ENCODE results near the gene CITED1. TPM values are rescaled to one million over a fixed set of nuclear protein-coding genes. Genes with fewer than 3 reads are reported as not detected.

Gene CITED1
- polyA plus RNA-seq, 2 of the 4 experiments (the other 2 are of a cell fraction), result 0.43 TPM

- no peak for TF ChIP-seq HMGXB4 (CRISPR knock-in tag; IDR thresholded peaks at IDR 0.05; ENCODE audit: borderline replicate concordance)
- no peak for TF ChIP-seq SREBF2 (IDR thresholded peaks at IDR 0.05)
Observed at GRCh38 chrX:72273718-72274117, 32.0 kb downstream of the CITED1 start (continued).

- no peak overlapping the region; the same call in 2 of the 3 replicates for H3K4me3 ChIP-seq
- FAIRE-seq (no peak), DNase-seq (ENCODE audit: low read depth in 1 of 2, low spot score in 1 of 2) (peak in 1 of 2 experiments; percentile 32), ATAC-seq (peak in 1 of 2 experiments; percentile 15; a peak in 2 of 6 replicates)
- H3K9me3 ChIP-seq, result no peaks in the 10 kb centered on the region
- H3K27ac ChIP-seq, result peak overlapping the region; percentile 9 to 39; a peak in 2 of 6 replicates
- no peak for TF ChIP-seq FOSL2 (IDR thresholded peaks at IDR 0.05)
- TF ChIP-seq FOSL2 (CRISPR knock-in tag; IDR thresholded peaks at IDR 0.05), result 0 out of 2 replicates have a peak, but pooled peaks have one; percentile 15
- TF ChIP-seq HES2 (IDR thresholded peaks at IDR 0.05), result no peak
- H3K4me1 ChIP-seq, result peaks cover 70% of the 10 kb centered on the region
- ChIA-PET CTCF (no interaction called here), POLR2A (no interaction called here)
- H3K4me2 ChIP-seq, result peak overlapping the region; percentile 100
- WGBS (ENCODE audit: missing lambda C conversion rate), result 10% methylated on average over 3 of the region's 3 CpGs
Observed at GRCh38 chrX:72272868-72273267, 32.8 kb downstream of the CITED1 start.

GRCh38 chrX:72271812-72272211, 33.9 kb downstream of the CITED1 start:
- POLR2A ChIA-PET, result no interaction called here
- H3K4me2 ChIP-seq, result peak overlapping the region; percentile 100
- ATAC-seq (no peak), FAIRE-seq (no peak), DNase-seq (ENCODE audit: low read depth in 1 of 2, low spot score in 1 of 2) (no peak)
- TF ChIP-seq NFE2L2 (conservative IDR thresholded peaks at IDR 0.05; ENCODE audit: low read length) (no peak), HOXB13 (CRISPR knock-in tag; IDR thresholded peaks at IDR 0.05; ENCODE audit: low read depth) (no peak), MYC (IDR thresholded peaks at IDR 0.05; ENCODE audit: borderline replicate concordance, low read length) (no peak), JUNB (IDR thresholded peaks at IDR 0.05) (no peak), REST (IDR thresholded peaks at IDR 0.05) (no peak), RARB (CRISPR knock-in tag; IDR thresholded peaks at IDR 0.05) (no peak), ESRRA (IDR thresholded peaks at IDR 0.05; ENCODE audit: borderline replicate concordance, low read length) (no peak), HMGXB4 (CRISPR knock-in tag; IDR thresholded peaks at IDR 0.05; ENCODE audit: borderline replicate concordance) (no peak), POLR2AphosphoS2 (conservative IDR thresholded peaks at IDR 0.05; ENCODE audit: low read length) (no peak), PBX3 (IDR thresholded peaks at IDR 0.05) (no peak), RFX5 (IDR thresholded peaks at IDR 0.05) (no peak), ATOH8 (CRISPR knock-in tag; IDR thresholded peaks at IDR 0.05; ENCODE audit: low read depth) (no peak), PHF8 (IDR thresholded peaks at IDR 0.05; ENCODE audit: borderline replicate concordance, low read depth) (no peak), MAX (IDR thresholded peaks at IDR 0.05) (no peak)
- no peak overlapping the region for H3K4me3 ChIP-seq
- peaks cover 70% of the 10 kb centered on the region for H3K4me1 ChIP-seq
- no peaks in the 10 kb centered on the region for H3K9me3 ChIP-seq
- CTCF ChIA-PET, result interaction anchor here (0.7 to 0.9 kb wide), 2 partner anchors 20 to 24 kb away, joined by 3 to 4 read pairs; no protein-coding TSS in a partner anchor
- H3K27ac ChIP-seq, result peak overlapping the region in 1 of 2 experiments; percentile 51; a peak in 3 of 6 replicates
- 86% methylated on average over 3 of the region's 3 CpGs for WGBS (ENCODE audit: missing lambda C conversion rate)

All from A549 (cell line).